IPS DF 4.7 (cell line): ENCODE data around the gene DNAJA4.
A peak's percentile ranks its signal among the peaks of the same experiment; 100 is the strongest.

ENCODE experiments used
- DNase-seq: peaks from one replicate; pipeline ENCODE4 v3.0.0-alpha.2; 2013; ENCODE audit warnings: low spot score; ENCODE audit errors: extremely low read depth

The DNAJA4 gene

GRCh38 chr15:78313383-78313782, 49.0 kb downstream of the DNAJA4 start:
- no peak for DNase-seq

GRCh38 chr15:78314181-78314581, 49.8 kb downstream of the DNAJA4 start:
- no peak for DNase-seq

- DNase-seq = peak; percentile 68
Observed at GRCh38 chr15:78315686-78316282, 51.4 kb downstream of the DNAJA4 start.

- DNase-seq = no peak
Observed at GRCh38 chr15:78316283-78317083, 52.1 kb downstream of the DNAJA4 start.

GRCh38 chr15:78317145-78317836, 52.9 kb downstream of the DNAJA4 start:
- DNase-seq = no peak

GRCh38 chr15:78319588-78319987, 55.2 kb downstream of the DNAJA4 start:
- DNase-seq = no peak

- DNase-seq = no peak
Observed at GRCh38 chr15:78320183-78320582, 55.8 kb downstream of the DNAJA4 start.

GRCh38 chr15:78321041-78321570, 56.7 kb downstream of the DNAJA4 start:
- no peak for DNase-seq

- no peak for DNase-seq
Observed at GRCh38 chr15:78321786-78322185, 57.4 kb downstream of the DNAJA4 start.

- no peak for DNase-seq
Observed at GRCh38 chr15:78322243-78322642, 57.9 kb downstream of the DNAJA4 start.

GRCh38 chr15:78322724-78323521, 58.6 kb downstream of the DNAJA4 start:
- no peak for DNase-seq

GRCh38 chr15:78323693-78324092, 59.3 kb downstream of the DNAJA4 start:
- DNase-seq = no peak

- no peak for DNase-seq
Observed at GRCh38 chr15:78324144-78324543, 59.8 kb downstream of the DNAJA4 start.

- no peak for DNase-seq
Observed at GRCh38 chr15:78325092-78325843, 60.9 kb downstream of the DNAJA4 start.

- no peak for DNase-seq
Observed at GRCh38 chr15:78327466-78327865, 63.1 kb downstream of the DNAJA4 start.

- DNase-seq = no peak
Observed at GRCh38 chr15:78329625-78330024, 65.3 kb downstream of the DNAJA4 start.
